Type B pancreatic cell (in vitro differentiated cells): ENCODE data around the gene GPR22. TPM values are rescaled to one million over a fixed set of nuclear protein-coding genes. Genes with fewer than 3 reads are reported as not detected.
A peak's percentile ranks its signal among the peaks of the same experiment; 100 is the strongest.

Source experiments
- DNase-seq: peaks from one replicate; pipeline ENCODE4 v3.0.0; 2021; ENCODE audit warnings: mixed read lengths; ENCODE audit not compliant: unreplicated experiment; ENCODE audit errors: extremely low spot score
- H3K27ac Mint-ChIP-seq: 2 replicates; pipeline ENCODE4 v1.8.0; 2021; ENCODE audit warnings: mild to moderate bottlenecking, mixed read lengths
- H3K27me3 Mint-ChIP-seq: 2 replicates; pipeline ENCODE4 v1.8.0; 2021; ENCODE audit warnings: mixed read lengths
- H3K36me3 Mint-ChIP-seq: 2 replicates; pipeline ENCODE4 v1.8.0; 2021; ENCODE audit warnings: mixed read lengths
- H3K4me1 Mint-ChIP-seq: one replicate; pipeline ENCODE4 v1.8.0; 2021; ENCODE audit warnings: mixed read lengths; ENCODE audit not compliant: unreplicated experiment
- H3K4me3 Mint-ChIP-seq: 2 replicates; pipeline ENCODE4 v1.8.0; 2021; ENCODE audit warnings: mild to moderate bottlenecking, mixed read lengths
- H3K9me3 Mint-ChIP-seq: 2 replicates; pipeline ENCODE4 v1.8.0; 2021; ENCODE audit warnings: mixed read lengths
- total RNA-seq: library from RNA; stranded (reverse); gene quantifications from 2 replicates; pipeline ENCODE4 v1.2.1, GENCODE V29; 2021; ENCODE audit warnings: low replicate concordance
- TF ChIP-seq, protein P1 (sequence below): fragments of 200-600 bp; sonication (generic); conservative IDR thresholded peaks from 2 replicates; pipeline ENCODE4 v1.5.0; 2021; ENCODE audit warnings: antibody characterized with exemption, mild to moderate bottlenecking

GPR22 gene
- total RNA-seq, 1 donor from 2014 or later, result not detected

DNA sequence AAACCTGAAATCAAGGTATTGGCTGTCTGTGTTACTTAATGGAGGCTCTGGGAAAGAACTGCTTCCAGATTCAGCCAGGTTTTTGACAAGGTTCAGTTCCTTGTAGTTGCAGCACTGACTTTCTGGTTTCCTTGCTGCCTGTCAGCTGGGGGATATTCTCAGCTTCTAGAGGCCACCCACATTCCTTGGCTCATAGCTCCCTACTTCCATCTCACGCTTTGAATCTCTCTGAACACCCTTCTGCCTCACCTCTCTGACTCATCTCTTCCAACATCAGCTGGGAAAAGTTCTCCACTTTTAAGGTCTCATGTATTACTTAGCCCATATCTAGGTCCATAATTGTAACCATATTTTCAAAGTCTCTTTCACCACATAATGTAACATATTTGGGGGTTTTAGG, 22.9 kb upstream of the GPR22 start:
- H3K9me3 Mint-ChIP-seq, result peaks cover under 1% of the 10 kb centered on the region
- H3K27me3 Mint-ChIP-seq, result no peaks in the 10 kb centered on the region
- TF ChIP-seq, protein P1, sequence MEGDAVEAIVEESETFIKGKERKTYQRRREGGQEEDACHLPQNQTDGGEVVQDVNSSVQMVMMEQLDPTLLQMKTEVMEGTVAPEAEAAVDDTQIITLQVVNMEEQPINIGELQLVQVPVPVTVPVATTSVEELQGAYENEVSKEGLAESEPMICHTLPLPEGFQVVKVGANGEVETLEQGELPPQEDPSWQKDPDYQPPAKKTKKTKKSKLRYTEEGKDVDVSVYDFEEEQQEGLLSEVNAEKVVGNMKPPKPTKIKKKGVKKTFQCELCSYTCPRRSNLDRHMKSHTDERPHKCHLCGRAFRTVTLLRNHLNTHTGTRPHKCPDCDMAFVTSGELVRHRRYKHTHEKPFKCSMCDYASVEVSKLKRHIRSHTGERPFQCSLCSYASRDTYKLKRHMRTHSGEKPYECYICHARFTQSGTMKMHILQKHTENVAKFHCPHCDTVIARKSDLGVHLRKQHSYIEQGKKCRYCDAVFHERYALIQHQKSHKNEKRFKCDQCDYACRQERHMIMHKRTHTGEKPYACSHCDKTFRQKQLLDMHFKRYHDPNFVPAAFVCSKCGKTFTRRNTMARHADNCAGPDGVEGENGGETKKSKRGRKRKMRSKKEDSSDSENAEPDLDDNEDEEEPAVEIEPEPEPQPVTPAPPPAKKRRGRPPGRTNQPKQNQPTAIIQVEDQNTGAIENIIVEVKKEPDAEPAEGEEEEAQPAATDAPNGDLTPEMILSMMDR, result no peak
- H3K27ac Mint-ChIP-seq, result no peak overlapping the region
- no peak overlapping the region for H3K4me3 Mint-ChIP-seq
- H3K4me1 Mint-ChIP-seq, result peaks cover 5% of the 10 kb centered on the region
- H3K36me3 Mint-ChIP-seq, result peaks cover 9% of the 10 kb centered on the region
- DNase-seq, result no peak

DNA sequence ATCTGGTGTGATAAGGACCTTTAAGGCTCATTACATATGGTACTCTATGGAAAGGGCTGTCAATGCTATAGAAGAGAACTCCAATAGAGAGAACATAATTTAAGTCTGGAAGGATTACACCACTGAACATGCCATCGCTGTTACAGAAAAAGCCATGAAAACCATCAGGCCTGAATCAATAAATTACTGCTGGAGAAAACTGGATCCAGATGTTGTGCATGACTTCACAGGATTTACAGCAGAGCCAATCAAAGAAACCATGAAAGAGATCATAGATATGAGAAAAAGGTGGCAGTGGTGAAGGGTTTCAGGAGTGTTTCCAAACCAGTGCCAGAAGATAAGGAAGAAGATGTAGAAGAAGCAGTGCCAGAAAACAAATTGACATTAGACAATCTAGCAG, 18.9 kb upstream of the GPR22 start:
- no peak overlapping the region for H3K4me3 Mint-ChIP-seq
- H3K9me3 Mint-ChIP-seq, result no peaks in the 10 kb centered on the region
- H3K4me1 Mint-ChIP-seq, result peaks cover 5% of the 10 kb centered on the region
- H3K36me3 Mint-ChIP-seq, result peaks cover 3% of the 10 kb centered on the region
- TF ChIP-seq, protein P1, result no peak
- H3K27ac Mint-ChIP-seq, result no peak overlapping the region
- no peak for DNase-seq
- no peaks in the 10 kb centered on the region for H3K27me3 Mint-ChIP-seq

DNA sequence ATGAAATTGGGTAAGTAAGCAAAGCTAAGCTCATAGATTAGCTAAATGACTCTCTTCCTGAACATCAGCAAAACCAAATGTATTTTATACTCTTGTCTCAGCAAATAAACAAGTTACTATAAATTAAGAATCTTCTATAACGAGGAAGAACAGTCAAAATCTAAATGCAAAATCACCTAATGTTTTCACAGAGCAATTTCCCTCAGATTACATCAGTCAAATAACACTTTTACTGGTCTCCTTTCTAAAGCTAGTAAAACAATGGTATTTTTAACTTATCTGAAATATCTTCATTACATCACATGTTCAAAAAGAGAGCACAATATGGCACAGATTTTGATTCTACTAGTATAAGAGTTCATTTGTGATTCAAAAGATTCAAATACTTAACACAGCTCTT, 16.5 kb upstream of the GPR22 start:
- Mint-ChIP-seq H3K9me3 (no peaks in the 10 kb centered on the region), H3K27me3 (no peaks in the 10 kb centered on the region), H3K27ac (no peak overlapping the region), H3K4me3 (no peak overlapping the region), H3K36me3 (peaks cover 13% of the 10 kb centered on the region), H3K4me1 (peaks cover 5% of the 10 kb centered on the region)
- TF ChIP-seq, protein P1, result no peak
- DNase-seq, result no peak

DNA sequence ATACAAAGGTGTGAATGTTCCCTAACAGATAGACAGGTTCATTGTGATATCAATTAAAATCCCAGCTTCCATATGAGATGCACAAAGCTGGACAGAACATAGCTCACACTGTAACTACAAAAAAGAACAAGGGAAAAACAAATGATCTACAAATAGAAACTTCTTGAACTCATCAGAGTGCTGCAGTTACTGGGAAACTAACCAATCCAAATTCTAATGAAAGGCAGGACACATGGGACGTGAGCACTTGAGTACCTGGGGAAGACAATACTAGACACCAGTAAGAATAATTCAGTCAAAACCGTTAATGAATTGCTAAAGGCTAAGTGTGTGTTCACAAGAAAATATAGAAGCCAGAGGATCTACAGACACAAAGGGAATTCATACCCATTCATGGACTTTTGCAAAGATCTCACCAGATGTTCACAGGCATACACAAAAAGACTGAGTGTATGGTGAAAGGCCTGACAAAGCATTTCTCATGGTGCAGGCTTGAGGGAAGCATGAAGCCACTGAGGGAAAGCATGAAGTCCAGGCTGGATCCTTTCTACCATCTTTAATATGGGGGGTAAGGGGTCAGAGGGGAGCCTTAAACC, 7.8 kb upstream of the GPR22 start:
- H3K9me3 Mint-ChIP-seq, result no peaks in the 10 kb centered on the region
- H3K27ac Mint-ChIP-seq, result no peak overlapping the region
- H3K27me3 Mint-ChIP-seq, result no peaks in the 10 kb centered on the region
- TF ChIP-seq, protein P1, result no peak
- H3K4me1 Mint-ChIP-seq, result no peaks in the 10 kb centered on the region
- no peak for DNase-seq
- peaks cover 12% of the 10 kb centered on the region for H3K36me3 Mint-ChIP-seq
- no peak overlapping the region for H3K4me3 Mint-ChIP-seq

DNA sequence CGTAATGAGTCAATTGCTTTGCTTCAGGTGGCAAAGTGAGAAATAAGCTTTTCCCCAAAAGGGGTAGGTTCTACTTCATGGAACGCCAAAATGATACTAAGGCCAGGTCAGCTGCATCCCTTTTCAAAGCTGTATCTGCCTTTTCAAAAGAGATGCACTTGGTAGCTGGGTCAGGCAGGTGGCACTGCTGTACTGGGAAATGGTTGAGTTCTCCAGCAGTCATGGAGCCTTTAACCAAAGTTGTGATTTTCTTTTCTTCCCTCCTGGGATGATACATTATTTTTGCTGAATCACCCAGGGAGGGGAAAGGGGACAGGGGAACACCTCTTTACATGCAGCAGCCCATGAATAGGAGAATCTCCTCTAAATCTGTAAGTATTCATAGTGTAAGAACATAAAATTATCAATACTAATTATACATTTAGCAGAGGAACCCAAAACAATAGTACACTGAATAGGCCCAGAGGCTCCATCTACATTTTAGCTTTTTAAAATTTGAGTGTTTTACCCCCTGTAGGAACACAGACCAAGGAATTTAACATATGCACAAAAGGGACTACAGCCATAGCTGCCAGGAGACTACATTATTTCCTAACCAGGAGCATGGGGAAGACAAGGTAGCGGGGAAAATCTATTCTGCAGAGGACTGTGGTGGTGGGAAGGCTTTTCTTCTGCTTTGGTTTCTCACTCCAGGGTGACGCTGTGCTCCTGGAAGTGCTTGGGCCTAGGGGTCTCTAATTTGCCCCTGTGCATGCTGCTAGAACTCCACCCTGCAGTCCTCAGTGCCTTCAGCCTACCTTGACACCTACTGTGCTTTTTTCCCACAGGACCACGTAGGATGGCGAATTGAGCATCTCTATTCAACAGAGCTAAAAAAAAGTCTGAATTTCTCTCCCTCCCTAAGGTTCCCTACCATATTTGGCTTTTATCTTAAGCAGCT, 6.4 kb upstream of the GPR22 start:
- TF ChIP-seq, protein P1, result peak; percentile 76
- no peak overlapping the region for H3K27ac Mint-ChIP-seq
- DNase-seq, result no peak
- H3K27me3 Mint-ChIP-seq, result no peaks in the 10 kb centered on the region
- no peaks in the 10 kb centered on the region for H3K4me1 Mint-ChIP-seq
- peaks cover 4% of the 10 kb centered on the region for H3K36me3 Mint-ChIP-seq
- H3K9me3 Mint-ChIP-seq, result no peaks in the 10 kb centered on the region
- no peak overlapping the region for H3K4me3 Mint-ChIP-seq
